H1 (cell line): ENCODE measurements around the gene POGZ. TPM values are rescaled to one million over a fixed set of nuclear protein-coding genes. Genes with fewer than 3 reads are reported as not detected.

Experiments used
- CTCF ChIA-PET: fragments of 300-600 bp; sonication (Branson Sonifier 250); formaldehyde crosslinking; loops from one replicate; lab custom pipeline; 2021; ENCODE audit not compliant: partially characterized antibody; lab: Charles Lee
- POLR2A ChIA-PET: fragments of 300-600 bp; sonication (Branson Sonifier 250); formaldehyde crosslinking; loops from one replicate; lab custom pipeline; 2021; ENCODE audit warnings: inconsistent platforms; ENCODE audit not compliant: partially characterized antibody; lab: Charles Lee
- DNase-seq, 2 experiments: peaks; one replicate each; pipeline versions ENCODE4 v3.0.0 to v3.0.0-alpha.2; 2010 to 2022; ENCODE audit warnings: low spot score in 2 of 2, low read depth in 1 of 2, mixed read lengths in 1 of 2
- FAIRE-seq: peaks from 2 replicates; lab custom pipeline; 2011; peaks lifted over from hg19 to GRCh38; lab: Jason Lieb, UNC
- H2AFZ ChIP-seq: 2 replicates; pipeline ENCODE4 v1.8.1; 2012; ENCODE audit warnings: low read length, inconsistent platforms
- H2AK5ac ChIP-seq: 2 replicates; pipeline ENCODE4 v1.6.1; 2013; ENCODE audit warnings: low read depth, low read length
- H2BK120ac ChIP-seq: replicated peaks from 2 replicates; pipeline ENCODE3; 2013; ENCODE audit warnings: low read depth, low read length, inconsistent platforms
- H2BK12ac ChIP-seq: 2 replicates; pipeline ENCODE4 v1.6.1; 2013; ENCODE audit warnings: low read depth, low read length
- H2BK15ac ChIP-seq: 2 replicates; pipeline ENCODE4 v1.6.1; 2013; ENCODE audit warnings: low read length
- H2BK20ac ChIP-seq: 2 replicates; pipeline ENCODE4 v1.6.1; 2013; ENCODE audit warnings: low read length
- H2BK5ac ChIP-seq: 2 replicates; pipeline ENCODE4 v1.6.1; 2013; ENCODE audit warnings: low read depth, low read length
- H3K14ac ChIP-seq: 2 replicates; pipeline ENCODE4 v1.6.1; 2013; ENCODE audit warnings: inconsistent platforms; ENCODE audit not compliant: insufficient read length
- H3K18ac ChIP-seq: 2 replicates; pipeline ENCODE4 v1.6.1; 2013; ENCODE audit warnings: low read length; ENCODE audit errors: extremely low read depth
- H3K23ac ChIP-seq: 2 replicates; pipeline ENCODE4 v1.6.1; 2013; ENCODE audit warnings: inconsistent platforms; ENCODE audit not compliant: insufficient read length
- H3K23me2 ChIP-seq: 2 replicates; pipeline ENCODE4 v1.6.1; 2013; ENCODE audit warnings: low read depth, low read length
- H3K27ac ChIP-seq: 2 replicates; pipeline ENCODE4 v1.6.1; 2011; ENCODE audit warnings: low read depth, low read length, inconsistent platforms
- H3K27me3 ChIP-seq, 4 experiments: replicated peaks in 1 of 4; 1 replicate in 1 of 4; 2 replicates in 3 of 4; pipeline versions ENCODE4 v1.6.1 to v1.8.1; 2011 to 2013; ENCODE audit warnings: low read length in 3 of 4, mild to moderate bottlenecking in 3 of 4, inconsistent platforms in 2 of 4, mixed read lengths in 2 of 4, moderate library complexity in 1 of 4; ENCODE audit not compliant: control insufficient read depth in 3 of 4, insufficient read depth in 3 of 4; ENCODE audit errors: extremely low read depth in 1 of 4
- H3K36me3 ChIP-seq, 4 experiments: 2 replicates each; pipeline versions ENCODE4 v1.6.1 to v1.8.1; 2011 to 2013; ENCODE audit warnings: mild to moderate bottlenecking in 4 of 4, low read length in 3 of 4, moderate library complexity in 2 of 4, control low read depth in 1 of 4, inconsistent platforms in 1 of 4; ENCODE audit not compliant: insufficient read depth in 4 of 4, control insufficient read depth in 2 of 4
- H3K4ac ChIP-seq: replicated peaks from 2 replicates; pipeline ENCODE3; 2013; ENCODE audit warnings: low read length, low read depth, mixed read lengths, inconsistent platforms; ENCODE audit not compliant: insufficient read length
- H3K4me1 ChIP-seq, 4 experiments: replicated peaks in 1 of 4; 1 replicate in 1 of 4; 2 replicates in 3 of 4; pipeline versions ENCODE4 v1.6.1 to v1.8.1; 2011 to 2013; ENCODE audit warnings: low read length in 3 of 4, inconsistent platforms in 2 of 4, mixed read lengths in 1 of 4; ENCODE audit not compliant: insufficient read depth in 4 of 4, control insufficient read depth in 3 of 4
- H3K4me2 ChIP-seq, 2 experiments: 2 replicates each; pipeline versions ENCODE4 v1.6.1 to v1.8.1; 2011 to 2013; ENCODE audit warnings: low read depth in 2 of 2, low read length in 2 of 2, control low read depth in 1 of 2, inconsistent platforms in 1 of 2, mild to moderate bottlenecking in 1 of 2; ENCODE audit not compliant: insufficient read depth in 1 of 2
- H3K4me3 ChIP-seq, 4 experiments: fragments of 200-600, 300-600 bp in 1 of 4; sonication (generic), shearing (Covaris generic), sonication (Bioruptor Twin) in 1 of 4; 2 replicates each; pipeline versions ENCODE4 v1.5.1 to v1.8.1; 2011 to 2016; ENCODE audit warnings: low read length in 4 of 4, low read depth in 3 of 4, control low read depth in 2 of 4, inconsistent platforms in 2 of 4, mild to moderate bottlenecking in 2 of 4, mixed read lengths in 1 of 4, moderate library complexity in 1 of 4; ENCODE audit not compliant: insufficient read depth in 2 of 4; ENCODE audit errors: extremely low read depth in 1 of 4
- H3K56ac ChIP-seq: replicated peaks from 2 replicates; pipeline ENCODE3; 2013; ENCODE audit warnings: low read depth, mild to moderate bottlenecking, mixed read lengths, low read length, inconsistent platforms; ENCODE audit not compliant: insufficient read length
- H3K79me1 ChIP-seq: 2 replicates; pipeline ENCODE4 v1.6.1; 2013; ENCODE audit warnings: low read depth, low read length, control low read depth
- H3K79me2 ChIP-seq, 2 experiments: 2 replicates each; pipeline versions ENCODE4 v1.6.1 to v1.8.1; 2012 to 2013; ENCODE audit warnings: low read length in 2 of 2, mild to moderate bottlenecking in 2 of 2, inconsistent platforms in 1 of 2; ENCODE audit not compliant: insufficient read depth in 2 of 2, control insufficient read depth in 1 of 2
- H3K9ac ChIP-seq, 4 experiments: replicated peaks in 1 of 4; 1 replicate in 1 of 4; 2 replicates in 3 of 4; pipeline versions ENCODE4 v1.6.1 to v1.8.1; 2011 to 2013; ENCODE audit warnings: low read depth in 3 of 4, low read length in 3 of 4, control low read depth in 2 of 4, mild to moderate bottlenecking in 2 of 4, moderate library complexity in 2 of 4, inconsistent platforms in 1 of 4; ENCODE audit errors: extremely low read depth in 1 of 4
- H3K9me3 ChIP-seq, 2 experiments: 2 replicates each; pipeline versions ENCODE4 v1.6.1 to v1.8.1; 2012 to 2013; ENCODE audit warnings: mild to moderate bottlenecking in 2 of 2, moderate library complexity in 2 of 2, control low read depth in 1 of 2, inconsistent platforms in 1 of 2, low read depth in 1 of 2, low read length in 1 of 2, mixed read lengths in 1 of 2; ENCODE audit not compliant: insufficient read depth in 2 of 2
- H4K20me1 ChIP-seq, 2 experiments: replicated peaks in 1 of 2; 2 replicates each; pipeline versions ENCODE3 to v1.8.1; 2011 to 2013; ENCODE audit warnings: inconsistent platforms in 2 of 2, low read length in 2 of 2, mild to moderate bottlenecking in 1 of 2; ENCODE audit not compliant: insufficient read depth in 2 of 2, control insufficient read depth in 1 of 2
- H4K5ac ChIP-seq: 2 replicates; pipeline ENCODE4 v1.6.1; 2013; ENCODE audit warnings: low read length, low read depth, mixed read lengths, inconsistent platforms; ENCODE audit not compliant: insufficient read length
- H4K8ac ChIP-seq: 2 replicates; pipeline ENCODE4 v1.8.0; 2013; ENCODE audit warnings: mild to moderate bottlenecking, moderate library complexity, low read length, inconsistent platforms; ENCODE audit not compliant: insufficient read depth; ENCODE audit errors: extremely low read depth
- H4K91ac ChIP-seq: replicated peaks from 2 replicates; pipeline ENCODE3; 2013; ENCODE audit warnings: low read length, mixed read lengths, inconsistent platforms; ENCODE audit not compliant: insufficient read length
- CBX5 ChIP-seq: fragments of 300-800, 300-1000 bp; sonication (generic); IDR thresholded peaks from 2 replicates; pipeline ENCODE4 v1.7.1; 2016; ENCODE audit warnings: antibody characterized with exemption, low read length, low read depth
- EGR1 ChIP-seq: IDR thresholded peaks from 2 replicates; pipeline ENCODE4 v1.6.1; 2011; ENCODE audit warnings: low read depth, low read length, borderline replicate concordance
- EZH2 ChIP-seq: fragments of 200-600 bp; sonication (generic); IDR thresholded peaks from 2 replicates; pipeline ENCODE4 v1.7.1; 2012; ENCODE audit warnings: low read depth, mild to moderate bottlenecking, moderate library complexity, low read length, inconsistent platforms; ENCODE audit not compliant: severe bottlenecking
- GTF2F1 ChIP-seq: IDR thresholded peaks from 2 replicates; pipeline ENCODE4 v1.6.1; 2012; ENCODE audit warnings: low read depth, low read length, improper control_type of control experiment, borderline replicate concordance
- POLR2A ChIP-seq, 2 experiments: IDR thresholded peaks; 1 replicate in 1 of 2; 2 replicates in 1 of 2; pipeline ENCODE4 v1.6.1; 2011; ENCODE audit warnings: low read depth in 2 of 2, low read length in 2 of 2, mild to moderate bottlenecking in 2 of 2; ENCODE audit errors: control extremely low read depth in 1 of 2
- SIX5 ChIP-seq: IDR thresholded peaks from 2 replicates; pipeline ENCODE4 v1.6.1; 2011; ENCODE audit warnings: mild to moderate bottlenecking, low read depth, low read length
- SP4 ChIP-seq: IDR thresholded peaks from 2 replicates; pipeline ENCODE4 v1.6.1; 2012; ENCODE audit warnings: low read length, inconsistent platforms
- WGBS, 2 experiments: shearing (Covaris generic) in 1 of 2; methylation state at CpG; one replicate each; pipeline versions ENCODE4 v1.1.6 to v1.1.7; 2013 to 2015; ENCODE audit warnings: low lambda C conversion rate in 2 of 2, mixed read lengths in 2 of 2, inconsistent platforms in 1 of 2, low coverage in 1 of 2, missing lambda C conversion rate in 1 of 2; ENCODE audit not compliant: insufficient replicate concordance in 2 of 2, insufficient coverage in 1 of 2, insufficient read length in 1 of 2; ENCODE audit errors: extremely low coverage in 1 of 2, missing lambda C conversion rate in 1 of 2; 5-methylcytosine and 5-hydroxymethylcytosine counted together
- polyA plus RNA-seq, 7 experiments: library from polyadenylated mRNA; depleted of rRNA in 3 of 7; stranded (reverse) in 5 of 7; unstranded in 2 of 7; fragments of >200 nt in 5 of 7; fragments of 200-250 nt in 2 of 7; gene quantifications; 1 replicate in 5 of 7; 2 replicates in 1 of 7; 4 replicates in 1 of 7; pipeline versions ENCODE4 v1.2.1 to v1.2.3, GENCODE V29; 2011 to 2013; ENCODE audit warnings: missing spikeins in 2 of 7, mixed read lengths in 2 of 7
- total RNA-seq: library from RNA; stranded (reverse); fragmentation: NEBNext Ultra II Directional; extraction: Animal tissue kit (Norgen Biotek cat#: 25700); gene quantifications from 2 replicates; pipeline ENCODE4 v1.2.1, GENCODE V29; 2021

The POGZ gene
- total and polyA plus RNA-seq, 2 of the 8 experiments (the other 6 are each of a cell fraction or from before 2014, with no cell fraction given): 66.4 to 105 TPM

- Histone ChIP-seq H3K27ac (no peak overlapping the region), H3K4ac (no peak overlapping the region), H2BK15ac (no peak overlapping the region), H3K79me1 (peaks cover 3% of the 10 kb centered on the region; the same call in 1 of the 2 replicates), H3K4me1 (no peaks in the 10 kb centered on the region), H3K9ac (no peak overlapping the region), H4K91ac (no peak overlapping the region), H3K79me2 (peaks cover 0 to 2% of the 10 kb centered on the region in 2 experiments; a peak in 1 of 4 replicates), H4K8ac (no peak overlapping the region), H3K14ac (no peak overlapping the region), H3K4me2 (no peak overlapping the region), H2BK120ac (no peak overlapping the region), H3K23ac (no peak overlapping the region), H2AK5ac (no peak overlapping the region), H3K18ac (no peak overlapping the region), H4K5ac (no peak overlapping the region), H3K9me3 (no peaks in the 10 kb centered on the region), H4K20me1 (peaks cover 0 to 2% of the 10 kb centered on the region in 2 experiments), H3K23me2 (no peaks in the 10 kb centered on the region), H2BK12ac (no peak overlapping the region), H2BK5ac (no peak overlapping the region), H3K27me3 (no peaks in the 10 kb centered on the region), H3K4me3 (no peak overlapping the region), H2AFZ (no peak overlapping the region), H3K56ac (no peak overlapping the region), H2BK20ac (no peak overlapping the region), H3K36me3 (peaks cover 25 to 88% (median 56%) of the 10 kb centered on the region in 4 experiments)
- FAIRE-seq (no peak), DNase-seq (no peak)
- CTCF ChIA-PET: interaction anchor here (1.3 to 1.5 kb wide), 2 partner anchors 15 to 84 kb away, joined by 3 to 4 read pairs; no protein-coding TSS in a partner anchor
- WGBS, 2 experiments: 88% methylated on average over 2 of the region's 2 CpGs; no CpG with 5 or more reads in 1 of the 2 experiments
- POLR2A ChIA-PET: interaction anchor here (0.7 to 2.1 kb wide), 7 partner anchors 12 to 86 kb away, joined by 3 to 4 read pairs (median 3); partner anchors contain the start of genes CGN and PSMB4
- TF ChIP-seq CBX5: no peak
- no peak for TF ChIP-seq SIX5
- TF ChIP-seq EGR1: no peak
- TF ChIP-seq GTF2F1: no peak
- no peak for TF ChIP-seq SP4
- no peak for TF ChIP-seq EZH2
- TF ChIP-seq POLR2A (IDR thresholded peaks at IDR 0.05; ENCODE audit: control extremely low read depth in 1 of 2, low read depth in 2 of 2, low read length in 2 of 2): no peak
Measured at GRCh38 chr1:151425103-151425502, 34.2 kb downstream of the POGZ start.
